Mesodermal cell (in vitro differentiated cells): Measurements from ENCODE around the gene KRT6A.
"Not testable (repeated sequence)": the region's sequence is repeated elsewhere in the genome, so short reads cannot be mapped to it uniquely, and the experiment has no call there.

Source experiments
- H3K27ac ChIP-seq: 2 replicates; pipeline ENCODE4 v1.7.0; 2013; ENCODE audit warnings: mild to moderate bottlenecking, low read depth, low read length, moderate library complexity; ENCODE audit not compliant: severe bottlenecking
- H3K36me3 ChIP-seq: 2 replicates; pipeline ENCODE4 v1.7.1; 2013; ENCODE audit warnings: mild to moderate bottlenecking, low read length, moderate library complexity; ENCODE audit not compliant: control insufficient read depth, insufficient read depth
- H3K4me1 ChIP-seq: one replicate; pipeline ENCODE4 v1.7.1; 2013; ENCODE audit warnings: mild to moderate bottlenecking, low read length; ENCODE audit not compliant: insufficient read depth, control insufficient read depth, poor library complexity, severe bottlenecking
- H3K4me3 ChIP-seq: 2 replicates; pipeline ENCODE4 v1.7.0; 2013; ENCODE audit warnings: low read length, control low read depth, mild to moderate bottlenecking; ENCODE audit not compliant: insufficient read depth, poor library complexity, severe bottlenecking; ENCODE audit errors: extremely low read depth
- H3K9me3 ChIP-seq: 2 replicates; pipeline ENCODE4 v1.7.1; 2013; ENCODE audit warnings: mild to moderate bottlenecking, low read length, moderate library complexity; ENCODE audit not compliant: control insufficient read depth
- WGBS, 2 experiments: methylation state at CpG; one replicate each; pipeline ENCODE4 v1.1.5; 2013; ENCODE audit warnings: missing lambda C conversion rate in 2 of 2; ENCODE audit not compliant: insufficient coverage in 2 of 2; 5-methylcytosine and 5-hydroxymethylcytosine counted together

The KRT6A gene

GRCh38 chr12:52487744-52488443 lies 5.2 kb downstream of the KRT6A start:
- H3K9me3 ChIP-seq, H3K4me3 ChIP-seq, H3K27ac ChIP-seq, H3K4me1 ChIP-seq, H3K36me3 ChIP-seq: not testable (repeated sequence)
- 64 to 91% methylated on average over 2 to 4 of the region's 15 CpGs for WGBS, 2 experiments

GRCh38 chr12:52487211-52487610 lies 5.8 kb downstream of the KRT6A start:
- H3K36me3 ChIP-seq: no peaks in the 10 kb centered on the region
- no peaks in the 10 kb centered on the region for H3K9me3 ChIP-seq
- H3K4me3 ChIP-seq: no peak overlapping the region
- WGBS, 2 experiments: no CpG with 5 or more reads among the region's 1 CpG
- H3K4me1 ChIP-seq: no peaks in the 10 kb centered on the region
- no peak overlapping the region for H3K27ac ChIP-seq

- no peaks in the 10 kb centered on the region for H3K9me3 ChIP-seq
- H3K4me3 ChIP-seq: no peak overlapping the region
- WGBS, 2 experiments: 96 to 100% methylated on average over 2 of the region's 5 CpGs
- H3K4me1 ChIP-seq: no peaks in the 10 kb centered on the region
- H3K36me3 ChIP-seq: no peaks in the 10 kb centered on the region
- no peak overlapping the region for H3K27ac ChIP-seq
Measured at GRCh38 chr12:52486166-52487105, 6.6 kb downstream of the KRT6A start.

- H3K4me3 ChIP-seq: no peak overlapping the region
- 50 to 56% methylated on average over 2 to 3 of the region's 3 CpGs for WGBS, 2 experiments
- H3K9me3 ChIP-seq: no peaks in the 10 kb centered on the region
- H3K4me1 ChIP-seq: no peaks in the 10 kb centered on the region
- H3K27ac ChIP-seq: no peak overlapping the region
- no peaks in the 10 kb centered on the region for H3K36me3 ChIP-seq
Measured at GRCh38 chr12:52480073-52480472, 13.0 kb downstream of the KRT6A start.

GRCh38 chr12:52477651-52478050 lies 15.4 kb downstream of the KRT6A start:
- Histone ChIP-seq H3K36me3 (no peaks in the 10 kb centered on the region), H3K4me3 (no peak overlapping the region), H3K9me3 (no peaks in the 10 kb centered on the region), H3K4me1 (no peaks in the 10 kb centered on the region), H3K27ac (no peak overlapping the region)
- no CpG with 5 or more reads among the region's 2 CpGs for WGBS, 2 experiments

GRCh38 chr12:52474212-52474611 lies 18.8 kb downstream of the KRT6A start:
- H3K9me3 ChIP-seq: no peaks in the 10 kb centered on the region
- H3K4me3 ChIP-seq: no peak overlapping the region
- H3K4me1 ChIP-seq: no peaks in the 10 kb centered on the region
- 80% methylated on average over 1 of the region's 2 CpGs; no CpG with 5 or more reads in 1 of the 2 experiments for WGBS, 2 experiments
- H3K27ac ChIP-seq: no peak overlapping the region
- H3K36me3 ChIP-seq: no peaks in the 10 kb centered on the region

- 95 to 96% methylated on average over 4 of the region's 4 CpGs for WGBS, 2 experiments
- no peaks in the 10 kb centered on the region for H3K4me1 ChIP-seq
- H3K36me3 ChIP-seq: no peaks in the 10 kb centered on the region
- H3K4me3 ChIP-seq: no peak within 1 kb of the TSS
- no peaks in the 10 kb centered on the region for H3K9me3 ChIP-seq
- H3K27ac ChIP-seq: no peak within 1 kb of the TSS
Measured at GRCh38 chr12:52473768-52474167, 19.3 kb downstream of the KRT6A start, which contains the start of gene KRT6C. TSS of gene KRT6C (minus strand) at chr12:52473805. CDS start at chr12:52473737, 68 bp downstream.

- Histone ChIP-seq H3K27ac (no peak overlapping the region), H3K4me1 (no peaks in the 10 kb centered on the region), H3K4me3 (no peak overlapping the region), H3K9me3 (no peaks in the 10 kb centered on the region), H3K36me3 (no peaks in the 10 kb centered on the region)
- 73 to 78% methylated on average over 3 of the region's 4 CpGs for WGBS, 2 experiments
Measured at GRCh38 chr12:52469853-52470252, 23.2 kb downstream of the KRT6A start.

- Histone ChIP-seq H3K4me1 (no peaks in the 10 kb centered on the region), H3K27ac (no peak overlapping the region), H3K9me3 (no peaks in the 10 kb centered on the region), H3K4me3 (no peak overlapping the region), H3K36me3 (no peaks in the 10 kb centered on the region)
- WGBS, 2 experiments: 94 to 100% methylated on average over 2 of the region's 2 CpGs
Measured at GRCh38 chr12:52464897-52465296, 28.2 kb downstream of the KRT6A start.

- Histone ChIP-seq H3K9me3 (no peaks in the 10 kb centered on the region), H3K27ac (no peak overlapping the region), H3K36me3 (no peaks in the 10 kb centered on the region), H3K4me3 (no peak overlapping the region), H3K4me1 (no peaks in the 10 kb centered on the region)
- 82 to 84% methylated on average over 4 of the region's 5 CpGs for WGBS, 2 experiments
Measured at GRCh38 chr12:52461693-52462092, 31.4 kb downstream of the KRT6A start.
